SK-N-SH treated with all-trans-retinoic acid at 6 μM for 48 hours (cell line): ENCODE results near the gene SLC22A23.

Source experiments
- ARNTL ChIP-seq: fragments of 450-650 bp; formaldehyde crosslinking; IDR thresholded peaks from 2 replicates; pipeline ENCODE4 v1.5.0; 2020; ENCODE audit warnings: low read depth, mild to moderate bottlenecking, moderate library complexity, borderline replicate concordance
- BACH2 ChIP-seq: fragments of 250-450 bp; sonication (Bioruptor Pico); IDR thresholded peaks from 2 replicates; pipeline ENCODE4 v1.9.0; 2021; ENCODE audit warnings: mild to moderate bottlenecking, borderline replicate concordance
- CSDC2 ChIP-seq: fragments of 250-450 bp; sonication (Bioruptor Pico); IDR thresholded peaks from 2 replicates; pipeline ENCODE4 v1.5.0; 2020; ENCODE audit warnings: mild to moderate bottlenecking, moderate library complexity
- ESRRG ChIP-seq: fragments of 250-450 bp; sonication (Bioruptor Pico); IDR thresholded peaks from 2 replicates; pipeline ENCODE4 v1.6.1; 2021; ENCODE audit warnings: mild to moderate bottlenecking
- GLIS3 ChIP-seq: fragments of 250-450 bp; sonication (Bioruptor Pico); IDR thresholded peaks from 2 replicates; pipeline ENCODE4 v1.5.0; 2020; ENCODE audit warnings: mild to moderate bottlenecking, moderate library complexity
- ISL1 ChIP-seq: fragments of 250-450 bp; sonication (Bioruptor Pico); IDR thresholded peaks from 2 replicates; pipeline ENCODE4 v2.1.2; 2022; ENCODE audit warnings: mild to moderate bottlenecking, moderate library complexity
- OSR1 ChIP-seq: fragments of 250-450 bp; sonication (Bioruptor Pico); IDR thresholded peaks from 2 replicates; pipeline ENCODE4 v1.8.0; 2022; ENCODE audit warnings: moderate library complexity, mild to moderate bottlenecking, inconsistent platforms
- RARB ChIP-seq: fragments of 250-450 bp; sonication (Bioruptor Pico); IDR thresholded peaks from 2 replicates; pipeline ENCODE4 v1.8.0; 2021; ENCODE audit warnings: mild to moderate bottlenecking, moderate library complexity
- SNAI2 ChIP-seq: fragments of 250-450 bp; sonication (Bioruptor Pico); IDR thresholded peaks from 2 replicates; pipeline ENCODE4 v1.5.0; 2020; ENCODE audit warnings: mild to moderate bottlenecking, moderate library complexity
- TCF4 ChIP-seq: fragments of 250-450 bp; sonication (Bioruptor Pico); IDR thresholded peaks from 2 replicates; pipeline ENCODE4 v1.8.0; 2021; ENCODE audit warnings: mild to moderate bottlenecking, moderate library complexity, borderline replicate concordance
- ZFP30 ChIP-seq: fragments of 450-650 bp; formaldehyde crosslinking; IDR thresholded peaks from 2 replicates; pipeline ENCODE4 v1.5.0; 2022; ENCODE audit warnings: mild to moderate bottlenecking, moderate library complexity
- TF ChIP-seq, protein P1 (sequence below): fragments of 250-450 bp; sonication (Bioruptor Pico); IDR thresholded peaks from 2 replicates; pipeline ENCODE4 v1.5.1; 2020; ENCODE audit warnings: low read depth, mild to moderate bottlenecking, moderate library complexity
- TF ChIP-seq, protein P2 (sequence below): fragments of 250-450 bp; sonication (Bioruptor Pico); IDR thresholded peaks from 2 replicates; pipeline ENCODE4 v1.8.0; 2020; ENCODE audit warnings: mild to moderate bottlenecking, moderate library complexity, borderline replicate concordance
- TF ChIP-seq, protein P3 (sequence below): fragments of 250-450 bp; sonication (Bioruptor Pico); IDR thresholded peaks from 2 replicates; pipeline ENCODE4 v1.8.0; 2021; ENCODE audit warnings: low read depth, mild to moderate bottlenecking, moderate library complexity, borderline replicate concordance

DNA sequence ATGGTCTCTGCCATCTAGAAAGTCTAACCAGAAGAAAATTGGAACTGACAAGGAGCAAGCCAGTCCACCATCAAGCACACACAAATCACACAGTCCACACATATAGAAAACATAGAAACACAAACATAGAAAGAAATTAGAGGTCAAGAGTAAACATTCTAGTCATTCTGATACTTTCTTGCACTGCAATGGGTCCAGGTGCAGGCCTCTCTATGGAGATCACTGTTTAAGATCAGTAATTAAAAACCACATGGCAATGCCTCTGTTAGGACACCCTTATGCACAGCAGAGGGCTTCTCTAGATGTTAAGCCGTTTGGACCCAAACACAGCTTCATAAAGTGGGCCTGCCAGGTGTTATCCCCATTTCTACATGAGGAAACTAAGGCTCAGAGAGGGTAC is 42.8 kb upstream of the SLC22A23 start:
- TF ChIP-seq ZFP30 (CRISPR knock-in tag), result no peak
- TF ChIP-seq, protein P1, sequence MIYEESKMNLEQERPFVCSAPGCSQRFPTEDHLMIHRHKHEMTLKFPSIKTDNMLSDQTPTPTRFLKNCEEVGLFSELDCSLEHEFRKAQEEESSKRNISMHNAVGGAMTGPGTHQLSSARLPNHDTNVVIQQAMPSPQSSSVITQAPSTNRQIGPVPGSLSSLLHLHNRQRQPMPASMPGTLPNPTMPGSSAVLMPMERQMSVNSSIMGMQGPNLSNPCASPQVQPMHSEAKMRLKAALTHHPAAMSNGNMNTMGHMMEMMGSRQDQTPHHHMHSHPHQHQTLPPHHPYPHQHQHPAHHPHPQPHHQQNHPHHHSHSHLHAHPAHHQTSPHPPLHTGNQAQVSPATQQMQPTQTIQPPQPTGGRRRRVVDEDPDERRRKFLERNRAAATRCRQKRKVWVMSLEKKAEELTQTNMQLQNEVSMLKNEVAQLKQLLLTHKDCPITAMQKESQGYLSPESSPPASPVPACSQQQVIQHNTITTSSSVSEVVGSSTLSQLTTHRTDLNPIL (CRISPR knock-in tag), result no peak
- TF ChIP-seq RARB (CRISPR knock-in tag), result no peak
- no peak for TF ChIP-seq OSR1 (CRISPR knock-in tag)
- TF ChIP-seq, protein P2, sequence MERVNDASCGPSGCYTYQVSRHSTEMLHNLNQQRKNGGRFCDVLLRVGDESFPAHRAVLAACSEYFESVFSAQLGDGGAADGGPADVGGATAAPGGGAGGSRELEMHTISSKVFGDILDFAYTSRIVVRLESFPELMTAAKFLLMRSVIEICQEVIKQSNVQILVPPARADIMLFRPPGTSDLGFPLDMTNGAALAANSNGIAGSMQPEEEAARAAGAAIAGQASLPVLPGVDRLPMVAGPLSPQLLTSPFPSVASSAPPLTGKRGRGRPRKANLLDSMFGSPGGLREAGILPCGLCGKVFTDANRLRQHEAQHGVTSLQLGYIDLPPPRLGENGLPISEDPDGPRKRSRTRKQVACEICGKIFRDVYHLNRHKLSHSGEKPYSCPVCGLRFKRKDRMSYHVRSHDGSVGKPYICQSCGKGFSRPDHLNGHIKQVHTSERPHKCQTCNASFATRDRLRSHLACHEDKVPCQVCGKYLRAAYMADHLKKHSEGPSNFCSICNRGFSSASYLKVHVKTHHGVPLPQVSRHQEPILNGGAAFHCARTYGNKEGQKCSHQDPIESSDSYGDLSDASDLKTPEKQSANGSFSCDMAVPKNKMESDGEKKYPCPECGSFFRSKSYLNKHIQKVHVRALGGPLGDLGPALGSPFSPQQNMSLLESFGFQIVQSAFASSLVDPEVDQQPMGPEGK (CRISPR knock-in tag), result no peak
- no peak for TF ChIP-seq SNAI2 (CRISPR knock-in tag)
- TF ChIP-seq, protein P3, sequence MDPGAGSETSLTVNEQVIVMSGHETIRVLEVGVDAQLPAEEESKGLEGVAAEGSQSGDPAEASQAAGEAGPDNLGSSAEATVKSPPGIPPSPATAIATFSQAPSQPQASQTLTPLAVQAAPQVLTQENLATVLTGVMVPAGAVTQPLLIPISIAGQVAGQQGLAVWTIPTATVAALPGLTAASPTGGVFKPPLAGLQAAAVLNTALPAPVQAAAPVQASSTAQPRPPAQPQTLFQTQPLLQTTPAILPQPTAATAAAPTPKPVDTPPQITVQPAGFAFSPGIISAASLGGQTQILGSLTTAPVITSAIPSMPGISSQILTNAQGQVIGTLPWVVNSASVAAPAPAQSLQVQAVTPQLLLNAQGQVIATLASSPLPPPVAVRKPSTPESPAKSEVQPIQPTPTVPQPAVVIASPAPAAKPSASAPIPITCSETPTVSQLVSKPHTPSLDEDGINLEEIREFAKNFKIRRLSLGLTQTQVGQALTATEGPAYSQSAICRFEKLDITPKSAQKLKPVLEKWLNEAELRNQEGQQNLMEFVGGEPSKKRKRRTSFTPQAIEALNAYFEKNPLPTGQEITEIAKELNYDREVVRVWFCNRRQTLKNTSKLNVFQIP, result no peak
- TF ChIP-seq BACH2 (CRISPR knock-in tag), result no peak
- no peak for TF ChIP-seq TCF4 (CRISPR knock-in tag)
- no peak for TF ChIP-seq CSDC2 (CRISPR knock-in tag)
- TF ChIP-seq GLIS3 (CRISPR knock-in tag), result no peak
- TF ChIP-seq ISL1 (CRISPR knock-in tag), result no peak
- no peak for TF ChIP-seq ARNTL (CRISPR knock-in tag)
- no peak for TF ChIP-seq ESRRG (CRISPR knock-in tag)
